ENCODE measurements around the gene SLC19A2. TPM values are rescaled to one million over a fixed set of nuclear protein-coding genes. Genes with fewer than 3 reads are reported as not detected.

The SLC19A2 gene
- total RNA-seq, 2 donors from 2014 or later: 23.5 to 24.1 TPM

GRCh38 chr1:169486281-169487051 lies 722 bp upstream of the SLC19A2 start:
- H3K4me3 ChIP-seq: peak overlapping the region; percentile 37 to 83
- no peak for TF ChIP-seq CTCF (IDR thresholded peaks at IDR 0.05)
- peaks cover 0 to 34% of the 10 kb centered on the region in 2 donors for H3K4me1 ChIP-seq
- H3K9me3 ChIP-seq: no peaks in the 10 kb centered on the region
- H3K27me3 ChIP-seq: no peaks in the 10 kb centered on the region
- DNase-seq (ENCODE audit: low spot score): no peak
- peak overlapping the region; percentile 100 for H3K27ac ChIP-seq
- no peaks in the 10 kb centered on the region for H3K36me3 ChIP-seq

GRCh38 chr1:169484683-169485430 lies 887 bp downstream of the SLC19A2 start:
- H3K4me1 ChIP-seq: peaks cover 0 to 42% of the 10 kb centered on the region in 2 donors
- H3K36me3 ChIP-seq: no peaks in the 10 kb centered on the region
- no peak for TF ChIP-seq CTCF (IDR thresholded peaks at IDR 0.05)
- H3K4me3 ChIP-seq: peak overlapping the region; percentile 83 to 91
- H3K27ac ChIP-seq: peak overlapping the region; percentile 100
- no peaks in the 10 kb centered on the region for H3K27me3 ChIP-seq
- peak; percentile 72 for DNase-seq (ENCODE audit: low spot score)
- H3K9me3 ChIP-seq: no peaks in the 10 kb centered on the region

GRCh38 chr1:169484101-169484500 lies 1.6 kb downstream of the SLC19A2 start:
- H3K36me3 ChIP-seq: no peaks in the 10 kb centered on the region
- H3K4me3 ChIP-seq: peak overlapping the region; percentile 83 to 91
- H3K9me3 ChIP-seq: no peaks in the 10 kb centered on the region
- TF ChIP-seq CTCF (IDR thresholded peaks at IDR 0.05): no peak
- DNase-seq (ENCODE audit: low spot score): no peak
- peaks cover 0 to 42% of the 10 kb centered on the region in 2 donors for H3K4me1 ChIP-seq
- no peaks in the 10 kb centered on the region for H3K27me3 ChIP-seq
- H3K27ac ChIP-seq: peak overlapping the region; percentile 100

- TF ChIP-seq CTCF (IDR thresholded peaks at IDR 0.05): no peak
- H3K9me3 ChIP-seq: no peaks in the 10 kb centered on the region
- peaks cover 0 to 41% of the 10 kb centered on the region in 2 donors for H3K4me1 ChIP-seq
- no peaks in the 10 kb centered on the region for H3K27me3 ChIP-seq
- peak; percentile 73 for DNase-seq (ENCODE audit: low spot score)
- no peaks in the 10 kb centered on the region for H3K36me3 ChIP-seq
- H3K27ac ChIP-seq: peak overlapping the region; percentile 100
- H3K4me3 ChIP-seq: peak overlapping the region; percentile 83 to 91
Measured at GRCh38 chr1:169483500-169483966, 2.2 kb downstream of the SLC19A2 start.

GRCh38 chr1:169479363-169480066 lies 6.2 kb downstream of the SLC19A2 start:
- Histone ChIP-seq H3K9me3 (no peaks in the 10 kb centered on the region), H3K27me3 (no peaks in the 10 kb centered on the region), H3K4me3 (no peak overlapping the region), H3K4me1 (peaks cover 0 to 19% of the 10 kb centered on the region in 2 donors), H3K36me3 (peaks cover 22% of the 10 kb centered on the region), H3K27ac (no peak overlapping the region)
- TF ChIP-seq CTCF (IDR thresholded peaks at IDR 0.05): no peak
- DNase-seq (ENCODE audit: low spot score): no peak

Data from right atrium auricular region (tissue), 2 donors.